OCI-M2 (cell line): ENCODE data around the gene SMIM15.

Source experiments
- DNase-seq: peaks from one replicate; lab custom pipeline; 2025; ENCODE audit not compliant: unreplicated experiment; lab: John Stamatoyannopoulos, UW

The SMIM15 gene

GRCh38 chr5:61160497-61160896 lies 1.8 kb downstream of the SMIM15 start:
- DNase-seq = no peak

GRCh38 chr5:61159836-61160235 lies 2.4 kb downstream of the SMIM15 start:
- DNase-seq = no peak

GRCh38 chr5:61159070-61159469 lies 3.2 kb downstream of the SMIM15 start:
- no peak for DNase-seq

- no peak for DNase-seq
Measured at GRCh38 chr5:61151893-61152292, 10.4 kb downstream of the SMIM15 start.

- DNase-seq = no peak
Measured at GRCh38 chr5:61148515-61148914, 13.8 kb downstream of the SMIM15 start.

- DNase-seq = no peak
Measured at GRCh38 chr5:61142811-61143210, 19.5 kb downstream of the SMIM15 start.

GRCh38 chr5:61142391-61142790 lies 19.9 kb downstream of the SMIM15 start:
- no peak for DNase-seq

- no peak for DNase-seq
Measured at GRCh38 chr5:61141801-61142200, 20.5 kb downstream of the SMIM15 start.

- DNase-seq = no peak
Measured at GRCh38 chr5:61139931-61140330, 22.3 kb downstream of the SMIM15 start.

- DNase-seq = no peak
Measured at GRCh38 chr5:61139094-61139873, 23.0 kb downstream of the SMIM15 start.

- DNase-seq = no peak
Measured at GRCh38 chr5:61137835-61138234, 24.4 kb downstream of the SMIM15 start.

- no peak for DNase-seq
Measured at GRCh38 chr5:61132559-61132958, 29.7 kb downstream of the SMIM15 start.

- no peak for DNase-seq
Measured at GRCh38 chr5:61130289-61130688, 32.0 kb downstream of the SMIM15 start.

- DNase-seq = no peak
Measured at GRCh38 chr5:61123145-61123544, 39.1 kb downstream of the SMIM15 start.

GRCh38 chr5:61120534-61120933 lies 41.7 kb downstream of the SMIM15 start:
- DNase-seq = no peak

GRCh38 chr5:61119066-61119465 lies 43.2 kb downstream of the SMIM15 start:
- no peak for DNase-seq

- DNase-seq = no peak
Measured at GRCh38 chr5:61115968-61116367, 46.3 kb downstream of the SMIM15 start.

- no peak for DNase-seq
Measured at GRCh38 chr5:61114441-61114840, 47.8 kb downstream of the SMIM15 start.
